ENCODE data around the gene ERFL.
"Not testable (repeated sequence)": the region's sequence is repeated elsewhere in the genome, so short reads cannot be mapped to it uniquely, and the experiment has no call there.

Gene ERFL

GRCh38 chr19:41956621-41957020, 28.4 kb upstream of the ERFL start:
- no peak overlapping the region for H3K4me3 Mint-ChIP-seq
- H3K9me3 Mint-ChIP-seq = no peaks in the 10 kb centered on the region
- H3K27ac Mint-ChIP-seq = no peak overlapping the region
- no peaks in the 10 kb centered on the region for H3K27me3 Mint-ChIP-seq
- H3K36me3 Mint-ChIP-seq = no peaks in the 10 kb centered on the region
- peaks cover 20% of the 10 kb centered on the region for H3K4me1 Mint-ChIP-seq

- Mint-ChIP-seq H3K4me3 (no peak overlapping the region), H3K27ac (no peak overlapping the region), H3K36me3 (no peaks in the 10 kb centered on the region), H3K27me3 (no peaks in the 10 kb centered on the region), H3K4me1 (peaks cover 25% of the 10 kb centered on the region), H3K9me3 (no peaks in the 10 kb centered on the region)
These were observed 27.3 kb upstream of the ERFL start for GRCh38 chr19:41955521-41955920.

- Mint-ChIP-seq H3K4me3 (no peak overlapping the region), H3K4me1 (peaks cover 23% of the 10 kb centered on the region), H3K9me3 (no peaks in the 10 kb centered on the region), H3K27ac (peak overlapping the region; percentile 70), H3K36me3 (no peaks in the 10 kb centered on the region), H3K27me3 (no peaks in the 10 kb centered on the region)
These were observed 23.5 kb upstream of the ERFL start for GRCh38 chr19:41951686-41952172.

- peak overlapping the region; percentile 45 for H3K4me3 Mint-ChIP-seq
- H3K9me3 Mint-ChIP-seq = no peaks in the 10 kb centered on the region
- peak overlapping the region; percentile 91 for H3K27ac Mint-ChIP-seq
- H3K4me1 Mint-ChIP-seq = peaks cover 56% of the 10 kb centered on the region
- no peaks in the 10 kb centered on the region for H3K27me3 Mint-ChIP-seq
- H3K36me3 Mint-ChIP-seq = no peaks in the 10 kb centered on the region
These were observed 18.8 kb upstream of the ERFL start for GRCh38 chr19:41947091-41947490.

GRCh38 chr19:41945135-41945766, 17.0 kb upstream of the ERFL start:
- Mint-ChIP-seq H3K9me3 (no peaks in the 10 kb centered on the region), H3K4me1 (peaks cover 61% of the 10 kb centered on the region), H3K27me3 (no peaks in the 10 kb centered on the region), H3K4me3 (peak overlapping the region; percentile 73), H3K36me3 (no peaks in the 10 kb centered on the region), H3K27ac (peak overlapping the region; percentile 94)

GRCh38 chr19:41944336-41944735, 16.1 kb upstream of the ERFL start:
- no peaks in the 10 kb centered on the region for H3K9me3 Mint-ChIP-seq
- peaks cover 60% of the 10 kb centered on the region for H3K4me1 Mint-ChIP-seq
- H3K4me3 Mint-ChIP-seq = peak overlapping the region; percentile 26
- no peaks in the 10 kb centered on the region for H3K36me3 Mint-ChIP-seq
- H3K27me3 Mint-ChIP-seq = no peaks in the 10 kb centered on the region
- peak overlapping the region; percentile 49 for H3K27ac Mint-ChIP-seq

- peak overlapping the region; percentile 82 for H3K27ac Mint-ChIP-seq
- no peaks in the 10 kb centered on the region for H3K9me3 Mint-ChIP-seq
- H3K27me3 Mint-ChIP-seq = no peaks in the 10 kb centered on the region
- H3K36me3 Mint-ChIP-seq = no peaks in the 10 kb centered on the region
- peaks cover 53% of the 10 kb centered on the region for H3K4me1 Mint-ChIP-seq
- H3K4me3 Mint-ChIP-seq = peak overlapping the region; percentile 72
These were observed 13.4 kb upstream of the ERFL start for GRCh38 chr19:41941410-41942202.

GRCh38 chr19:41940731-41941409, 12.6 kb upstream of the ERFL start:
- H3K4me3 Mint-ChIP-seq = peak overlapping the region; percentile 87

GRCh38 chr19:41939861-41940730, 11.8 kb upstream of the ERFL start:
- H3K4me3 Mint-ChIP-seq = peak overlapping the region; percentile 87
- peaks cover 51% of the 10 kb centered on the region for H3K4me1 Mint-ChIP-seq
- peak overlapping the region; percentile 96 for H3K27ac Mint-ChIP-seq
- no peaks in the 10 kb centered on the region for H3K27me3 Mint-ChIP-seq
- no peaks in the 10 kb centered on the region for H3K36me3 Mint-ChIP-seq
- no peaks in the 10 kb centered on the region for H3K9me3 Mint-ChIP-seq

More at GRCh38 chr19:41940731-41941409, 12.6 kb upstream of the ERFL start:
- no peaks in the 10 kb centered on the region for H3K36me3 Mint-ChIP-seq
- peak overlapping the region; percentile 96 for H3K27ac Mint-ChIP-seq
- H3K9me3 Mint-ChIP-seq = no peaks in the 10 kb centered on the region
- peaks cover 53% of the 10 kb centered on the region for H3K4me1 Mint-ChIP-seq
- H3K27me3 Mint-ChIP-seq = no peaks in the 10 kb centered on the region

GRCh38 chr19:41939209-41939608, 11.0 kb upstream of the ERFL start:
- H3K27me3 Mint-ChIP-seq, H3K9me3 Mint-ChIP-seq, H3K36me3 Mint-ChIP-seq, H3K27ac Mint-ChIP-seq, H3K4me3 Mint-ChIP-seq: not testable (repeated sequence)
- H3K4me1 Mint-ChIP-seq = peaks cover 51% of the 10 kb centered on the region

- Mint-ChIP-seq H3K4me3 (no peak overlapping the region), H3K4me1 (peaks cover 54% of the 10 kb centered on the region), H3K36me3 (no peaks in the 10 kb centered on the region), H3K9me3 (no peaks in the 10 kb centered on the region), H3K27ac (peak overlapping the region; percentile 1), H3K27me3 (no peaks in the 10 kb centered on the region)
These were observed 9.5 kb upstream of the ERFL start for GRCh38 chr19:41937525-41938468.

- Mint-ChIP-seq H3K4me3 (peak overlapping the region; percentile 8), H3K4me1 (peaks cover 55% of the 10 kb centered on the region), H3K27me3 (no peaks in the 10 kb centered on the region), H3K27ac (no peak overlapping the region), H3K9me3 (no peaks in the 10 kb centered on the region), H3K36me3 (no peaks in the 10 kb centered on the region)
These were observed 8.7 kb upstream of the ERFL start for GRCh38 chr19:41936961-41937360.

- Mint-ChIP-seq H3K9me3 (no peaks in the 10 kb centered on the region), H3K4me3 (peak overlapping the region; percentile 8), H3K27me3 (no peaks in the 10 kb centered on the region), H3K27ac (peak overlapping the region; percentile 51), H3K36me3 (no peaks in the 10 kb centered on the region), H3K4me1 (peaks cover 52% of the 10 kb centered on the region)
These were observed 8.2 kb upstream of the ERFL start for GRCh38 chr19:41936416-41936850.

GRCh38 chr19:41935760-41936415, 7.6 kb upstream of the ERFL start:
- Mint-ChIP-seq H3K27ac (no peak overlapping the region), H3K4me1 (peaks cover 53% of the 10 kb centered on the region), H3K4me3 (peak overlapping the region; percentile 8), H3K27me3 (no peaks in the 10 kb centered on the region), H3K9me3 (no peaks in the 10 kb centered on the region), H3K36me3 (no peaks in the 10 kb centered on the region)

All from activated naive CD4-positive, alpha-beta T cell treated with anti-CD3 and anti-CD28 coated beads, Interleukin-2, amount 50 U/mL, for 24 hours (primary cell).